Nephron progenitor cell (in vitro differentiated cells): ENCODE results near the gene KRTAP19-3.

Source experiments
- DNase-seq: peaks from one replicate; pipeline ENCODE4 v3.0.0; 2021
- H3K27ac Mint-ChIP-seq: 2 replicates; pipeline ENCODE4 v1.8.0; 2021; ENCODE audit warnings: mild to moderate bottlenecking, moderate library complexity, mixed read lengths
- H3K27me3 Mint-ChIP-seq: 2 replicates; pipeline ENCODE4 v1.8.0; 2021; ENCODE audit warnings: mild to moderate bottlenecking, low read depth, mixed read lengths; ENCODE audit not compliant: poor library complexity
- H3K36me3 Mint-ChIP-seq: 2 replicates; pipeline ENCODE4 v1.8.0; 2021; ENCODE audit warnings: low read depth, mixed read lengths
- H3K4me1 Mint-ChIP-seq: 2 replicates; pipeline ENCODE4 v1.8.0; 2021; ENCODE audit warnings: mixed read lengths
- H3K4me3 Mint-ChIP-seq: 2 replicates; pipeline ENCODE4 v1.8.0; 2021; ENCODE audit warnings: mild to moderate bottlenecking, moderate library complexity, mixed read lengths
- H3K9me3 Mint-ChIP-seq: 2 replicates; pipeline ENCODE4 v1.8.0; 2021; ENCODE audit warnings: mild to moderate bottlenecking, moderate library complexity, mixed read lengths
- CTCF ChIP-seq: fragments of 200-600 bp; sonication (generic); IDR thresholded peaks from 2 replicates; pipeline ENCODE4 v1.5.0; 2021; ENCODE audit warnings: antibody characterized with exemption

Gene KRTAP19-3

GRCh38 chr21:30487336-30487735 lies 4.5 kb downstream of the KRTAP19-3 start, which contains the start of gene KRTAP19-2:
TSS of gene KRTAP19-2 (minus strand) at chr21:30487436. CDS start at chr21:30487348, 88 bp downstream.
- Mint-ChIP-seq H3K9me3 (peaks cover 51% of the 10 kb centered on the region), H3K27ac (no peak within 1 kb of the TSS), H3K27me3 (no peaks in the 10 kb centered on the region), H3K4me1 (no peaks in the 10 kb centered on the region), H3K36me3 (peaks cover 28% of the 10 kb centered on the region), H3K4me3 (no peak within 1 kb of the TSS)
- no peak for DNase-seq
- no peak for TF ChIP-seq CTCF

GRCh38 chr21:30486180-30486579 lies 5.6 kb downstream of the KRTAP19-3 start:
- no peak for DNase-seq
- Mint-ChIP-seq H3K36me3 (peaks cover 28% of the 10 kb centered on the region), H3K9me3 (peaks cover 51% of the 10 kb centered on the region), H3K27me3 (no peaks in the 10 kb centered on the region), H3K27ac (no peak overlapping the region), H3K4me1 (peaks cover 5% of the 10 kb centered on the region), H3K4me3 (no peak overlapping the region)
- TF ChIP-seq CTCF = no peak

GRCh38 chr21:30482130-30482529 lies 9.7 kb downstream of the KRTAP19-3 start:
- H3K4me1 Mint-ChIP-seq = peaks cover 23% of the 10 kb centered on the region
- no peak overlapping the region for H3K27ac Mint-ChIP-seq
- no peak overlapping the region for H3K4me3 Mint-ChIP-seq
- H3K27me3 Mint-ChIP-seq = no peaks in the 10 kb centered on the region
- DNase-seq = no peak
- H3K36me3 Mint-ChIP-seq = peaks cover 21% of the 10 kb centered on the region
- peaks cover 28% of the 10 kb centered on the region for H3K9me3 Mint-ChIP-seq
- no peak for TF ChIP-seq CTCF

GRCh38 chr21:30480145-30480544 lies 11.7 kb downstream of the KRTAP19-3 start, which contains the start of gene KRTAP19-1:
TSS of gene KRTAP19-1 (minus strand) at chr21:30480367. CDS start at chr21:30480317, 50 bp downstream.
- TF ChIP-seq CTCF = no peak
- no peak for DNase-seq
- H3K4me3 Mint-ChIP-seq = no peak within 1 kb of the TSS
- H3K4me1 Mint-ChIP-seq = peaks cover 29% of the 10 kb centered on the region
- no peaks in the 10 kb centered on the region for H3K27me3 Mint-ChIP-seq
- peaks cover 10% of the 10 kb centered on the region for H3K36me3 Mint-ChIP-seq
- H3K27ac Mint-ChIP-seq = no peak within 1 kb of the TSS
- H3K9me3 Mint-ChIP-seq = peaks cover 8% of the 10 kb centered on the region

GRCh38 chr21:30479259-30479658 lies 12.6 kb downstream of the KRTAP19-3 start:
- Mint-ChIP-seq H3K4me3 (no peak overlapping the region), H3K4me1 (peaks cover 29% of the 10 kb centered on the region), H3K27me3 (no peaks in the 10 kb centered on the region), H3K9me3 (no peaks in the 10 kb centered on the region), H3K27ac (no peak overlapping the region), H3K36me3 (peaks cover 5% of the 10 kb centered on the region)
- DNase-seq = no peak
- TF ChIP-seq CTCF = no peak

GRCh38 chr21:30478004-30478403 lies 13.8 kb downstream of the KRTAP19-3 start:
- no peak for DNase-seq
- Mint-ChIP-seq H3K4me1 (peaks cover 32% of the 10 kb centered on the region), H3K9me3 (no peaks in the 10 kb centered on the region), H3K27me3 (no peaks in the 10 kb centered on the region), H3K27ac (peak overlapping the region; percentile 16), H3K36me3 (peaks cover 5% of the 10 kb centered on the region), H3K4me3 (no peak overlapping the region)
- TF ChIP-seq CTCF = no peak
